Mesenchymal stem cell (in vitro differentiated cells and primary cell): ENCODE measurements around the gene ZNF256.
A peak's percentile ranks its signal among the peaks of the same experiment; 100 is the strongest.

Source experiments
- DNase-seq: peaks from one replicate; pipeline ENCODE4 v3.0.0-alpha.2; 2013
- H2AFZ ChIP-seq: one replicate; pipeline ENCODE4 v1.6.1; 2013; ENCODE audit warnings: low read depth, mild to moderate bottlenecking, control low read depth, inconsistent platforms, low read length, moderate library complexity
- H2AK5ac ChIP-seq: 2 replicates; pipeline ENCODE4 v1.6.1; 2013; ENCODE audit warnings: low read length, moderate library complexity, mild to moderate bottlenecking, inconsistent platforms; ENCODE audit not compliant: severe bottlenecking
- H2BK120ac ChIP-seq: one replicate; pipeline ENCODE4 v1.6.1; 2013; ENCODE audit warnings: low read depth, mild to moderate bottlenecking, inconsistent platforms, low read length, moderate library complexity
- H2BK12ac ChIP-seq, 2 experiments: one replicate each; pipeline ENCODE4 v1.6.1; 2013; ENCODE audit warnings: inconsistent platforms in 2 of 2, low read length in 2 of 2, mild to moderate bottlenecking in 2 of 2, moderate library complexity in 2 of 2, control low read depth in 1 of 2
- H2BK15ac ChIP-seq: one replicate; pipeline ENCODE4 v1.6.1; 2013; ENCODE audit warnings: mild to moderate bottlenecking, low read depth, inconsistent platforms; ENCODE audit not compliant: poor library complexity, severe bottlenecking
- H2BK5ac ChIP-seq: 2 replicates; pipeline ENCODE4 v1.6.1; 2013; ENCODE audit warnings: low read depth, mild to moderate bottlenecking, low read length, control low read depth, inconsistent platforms; ENCODE audit not compliant: poor library complexity, severe bottlenecking
- H3K14ac ChIP-seq, 2 experiments: one replicate each; pipeline ENCODE4 v1.6.1; 2013; ENCODE audit warnings: inconsistent platforms in 2 of 2, low read length in 2 of 2, control low read depth in 1 of 2, mild to moderate bottlenecking in 1 of 2, moderate library complexity in 1 of 2
- H3K18ac ChIP-seq, 2 experiments: one replicate each; pipeline ENCODE4 v1.6.1; 2013; ENCODE audit warnings: inconsistent platforms in 2 of 2, low read length in 2 of 2, control low read depth in 1 of 2, low read depth in 1 of 2, mild to moderate bottlenecking in 1 of 2
- H3K23ac ChIP-seq, 2 experiments: one replicate each; pipeline ENCODE4 v1.6.1; 2013; ENCODE audit warnings: inconsistent platforms in 2 of 2, low read length in 2 of 2, mild to moderate bottlenecking in 2 of 2, moderate library complexity in 2 of 2, control low read depth in 1 of 2
- H3K27ac ChIP-seq: 2 replicates; pipeline ENCODE4 v1.5.1; 2013; ENCODE audit warnings: mild to moderate bottlenecking, moderate library complexity, low read length, control low read depth, inconsistent platforms; ENCODE audit not compliant: poor library complexity, severe bottlenecking
- H3K27me3 ChIP-seq, 2 experiments: 2 replicates each; pipeline versions ENCODE4 v1.6.1 to v1.7.0; 2013; ENCODE audit warnings: low read length in 2 of 2, mild to moderate bottlenecking in 2 of 2, moderate library complexity in 2 of 2, control low read depth in 1 of 2, inconsistent platforms in 1 of 2; ENCODE audit not compliant: control insufficient read depth in 1 of 2, insufficient read depth in 1 of 2
- H3K36me3 ChIP-seq, 2 experiments: 2 replicates each; pipeline versions ENCODE4 v1.6.1 to v1.7.0; 2013; ENCODE audit warnings: low read length in 2 of 2, control low read depth in 1 of 2, inconsistent platforms in 1 of 2, low read depth in 1 of 2, mild to moderate bottlenecking in 1 of 2; ENCODE audit not compliant: insufficient read depth in 2 of 2, control insufficient read depth in 1 of 2
- H3K4ac ChIP-seq, 2 experiments: one replicate each; pipeline ENCODE4 v1.6.1; 2013; ENCODE audit warnings: inconsistent platforms in 2 of 2, low read length in 2 of 2, mild to moderate bottlenecking in 2 of 2, moderate library complexity in 2 of 2, control low read depth in 1 of 2, low read depth in 1 of 2
- H3K4me1 ChIP-seq: 2 replicates; pipeline ENCODE4 v1.6.1; 2013; ENCODE audit warnings: low read depth, low read length, control low read depth; ENCODE audit not compliant: control insufficient read depth, insufficient read depth
- H3K4me2 ChIP-seq: 2 replicates; pipeline ENCODE4 v1.6.1; 2013; ENCODE audit warnings: low read length, mild to moderate bottlenecking, inconsistent platforms; ENCODE audit not compliant: poor library complexity, severe bottlenecking
- H3K4me3 ChIP-seq, 2 experiments: 2 replicates each; pipeline versions ENCODE4 v1.5.1 to v1.7.0; 2013; ENCODE audit warnings: low read length in 2 of 2, mild to moderate bottlenecking in 2 of 2, control low read depth in 1 of 2, low read depth in 1 of 2; ENCODE audit not compliant: insufficient read depth in 1 of 2
- H3K79me1 ChIP-seq: replicated peaks from 2 replicates; pipeline ENCODE4 v1.6.1; 2013; ENCODE audit warnings: mild to moderate bottlenecking, control low read depth, low read length, inconsistent platforms; ENCODE audit not compliant: poor library complexity, severe bottlenecking
- H3K9ac ChIP-seq: 2 replicates; pipeline ENCODE4 v1.7.0; 2013; ENCODE audit warnings: mild to moderate bottlenecking, low read length, moderate library complexity
- H3K9me3 ChIP-seq: 2 replicates; pipeline ENCODE4 v1.7.0; 2013; ENCODE audit warnings: mild to moderate bottlenecking, low read length; ENCODE audit not compliant: control insufficient read depth
- H4K8ac ChIP-seq: one replicate; pipeline ENCODE4 v1.6.1; 2013; ENCODE audit warnings: inconsistent platforms, mild to moderate bottlenecking, low read length, moderate library complexity
- H4K91ac ChIP-seq: one replicate; pipeline ENCODE4 v1.6.1; 2013; ENCODE audit warnings: mild to moderate bottlenecking, low read length, inconsistent platforms
- WGBS: methylation state at CpG from one replicate; pipeline ENCODE4 v1.1.7; 2013; ENCODE audit warnings: mixed read lengths; 5-methylcytosine and 5-hydroxymethylcytosine counted together

The ZNF256 gene

DNA sequence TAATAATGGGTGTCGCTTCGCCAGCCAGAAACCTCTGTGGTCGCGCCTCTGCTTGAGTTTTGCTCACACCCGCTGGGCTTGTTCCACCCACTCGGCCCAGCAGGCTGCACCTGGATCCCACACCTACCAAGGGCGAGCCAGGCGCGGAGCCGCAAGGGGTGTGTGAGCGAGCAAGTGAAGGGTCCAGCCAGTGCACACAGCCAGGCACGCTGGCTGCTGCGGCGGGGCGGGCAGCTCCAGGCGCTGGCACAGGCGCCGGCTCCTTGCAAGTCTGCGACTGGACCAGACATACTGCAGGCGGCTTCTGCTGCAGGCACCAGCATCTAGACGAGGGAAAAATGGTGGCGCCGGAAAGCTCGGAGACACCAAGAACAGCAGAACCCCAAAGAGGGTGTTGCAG lies 1.8 kb upstream of the ZNF256 start:
- no peak overlapping the region for H3K23ac ChIP-seq
- H3K36me3 ChIP-seq, result peaks cover under 1 to 4% of the 10 kb centered on the region in 2 experiments
- no peak overlapping the region for H2BK12ac ChIP-seq
- WGBS, result 95% methylated on average over 24 of the region's 24 CpGs
- H3K4ac ChIP-seq, result no peak overlapping the region
- H3K18ac ChIP-seq, result no peak overlapping the region
- no peak for DNase-seq
- H3K4me1 ChIP-seq, result peaks cover 7% of the 10 kb centered on the region
- H4K91ac ChIP-seq, result no peak overlapping the region
- no peak overlapping the region for H4K8ac ChIP-seq
- no peak overlapping the region for H2BK120ac ChIP-seq
- no peak overlapping the region for H2AK5ac ChIP-seq
- H2AFZ ChIP-seq, result no peak overlapping the region
- H2BK5ac ChIP-seq, result no peak overlapping the region
- no peak overlapping the region for H3K4me2 ChIP-seq
- H2BK15ac ChIP-seq, result no peak overlapping the region
- no peak overlapping the region for H3K14ac ChIP-seq
- H3K4me3 ChIP-seq, result no peak overlapping the region
- peaks cover 14% of the 10 kb centered on the region for H3K79me1 ChIP-seq
- H3K9me3 ChIP-seq, result peaks cover 27% of the 10 kb centered on the region
- no peak overlapping the region for H3K9ac ChIP-seq
- no peak overlapping the region for H3K27ac ChIP-seq
- no peaks in the 10 kb centered on the region for H3K27me3 ChIP-seq

DNA sequence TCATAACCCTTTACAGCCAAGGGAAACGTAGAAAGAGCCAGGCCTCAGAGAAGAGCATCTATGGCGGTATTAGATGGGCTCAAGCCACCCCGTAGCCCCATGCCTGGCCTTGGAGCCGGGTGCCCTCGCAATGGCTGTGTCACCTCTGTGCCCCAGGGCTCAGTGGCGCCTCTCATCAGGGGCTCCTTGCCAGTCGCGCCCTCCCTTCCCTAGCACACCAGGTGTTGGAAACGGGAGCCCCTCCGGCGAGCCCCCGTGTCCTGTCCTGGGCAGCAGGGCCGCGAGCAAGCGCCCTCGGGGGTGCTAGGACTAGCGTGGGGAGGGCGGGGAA lies 453 bp downstream of the ZNF256 start:
- Histone ChIP-seq H2BK15ac (no peak overlapping the region), H4K91ac (peak overlapping the region; percentile 45), H3K9ac (peak overlapping the region; percentile 94), H3K4me1 (peaks cover 7% of the 10 kb centered on the region), H3K4ac (peak overlapping the region; percentile 32 to 75), H3K9me3 (peaks cover 36% of the 10 kb centered on the region), H2BK12ac (no peak overlapping the region), H2BK120ac (peak overlapping the region; percentile 24), H3K18ac (peak overlapping the region; percentile 84 to 90), H3K27me3 (no peaks in the 10 kb centered on the region), H3K4me2 (peak overlapping the region; percentile 87), H3K23ac (no peak overlapping the region), H3K36me3 (peaks cover 23 to 25% of the 10 kb centered on the region in 2 experiments), H2BK5ac (no peak overlapping the region), H3K14ac (peak overlapping the region in 1 of 2 experiments; percentile 26), H3K4me3 (peak overlapping the region; percentile 95 to 96), H3K79me1 (peaks cover 33% of the 10 kb centered on the region), H4K8ac (peak overlapping the region; percentile 85), H2AFZ (peak overlapping the region; percentile 60), H2AK5ac (no peak overlapping the region), H3K27ac (no peak overlapping the region)
- WGBS, result 1% methylated on average over 14 of the region's 18 CpGs
- peak; percentile 7 for DNase-seq

DNA sequence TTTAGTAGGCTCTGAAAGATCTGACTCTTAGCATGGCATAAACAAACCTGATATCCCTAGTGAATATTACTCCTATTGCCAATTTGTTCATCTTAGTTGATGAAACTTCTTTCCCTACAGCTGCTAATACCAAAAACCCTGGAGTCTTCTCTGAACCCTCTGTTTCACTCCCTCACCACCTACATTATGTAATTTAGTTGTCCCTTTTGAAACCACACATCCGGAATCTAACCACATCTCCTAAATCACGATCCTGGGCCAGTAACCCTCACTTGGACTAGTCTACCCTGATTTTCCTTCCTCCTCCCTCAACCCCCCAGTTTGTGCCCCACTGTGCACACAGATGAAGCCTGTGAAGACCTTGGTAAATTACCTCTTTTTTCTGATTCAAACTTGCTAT lies 1.2 kb downstream of the ZNF256 start:
- H3K79me1 ChIP-seq, result peaks cover 34% of the 10 kb centered on the region
- peaks cover 26 to 31% of the 10 kb centered on the region in 2 experiments for H3K36me3 ChIP-seq
- H3K4me3 ChIP-seq, result peak overlapping the region in 1 of 2 experiments; percentile 95
- no peak overlapping the region for H2BK5ac ChIP-seq
- no peak overlapping the region for H3K27ac ChIP-seq
- peaks cover 39% of the 10 kb centered on the region for H3K9me3 ChIP-seq
- H3K27me3 ChIP-seq, result no peaks in the 10 kb centered on the region
- no peak overlapping the region for H4K91ac ChIP-seq
- no peak overlapping the region for H3K18ac ChIP-seq
- 98% methylated on average over 2 of the region's 2 CpGs for WGBS
- H2AFZ ChIP-seq, result no peak overlapping the region
- H3K23ac ChIP-seq, result no peak overlapping the region
- H2BK15ac ChIP-seq, result no peak overlapping the region
- no peak overlapping the region for H3K4ac ChIP-seq
- no peak overlapping the region for H2BK12ac ChIP-seq
- H3K4me2 ChIP-seq, result peak overlapping the region; percentile 87
- no peak overlapping the region for H2AK5ac ChIP-seq
- H3K9ac ChIP-seq, result peak overlapping the region; percentile 94
- H4K8ac ChIP-seq, result no peak overlapping the region
- peaks cover 7% of the 10 kb centered on the region for H3K4me1 ChIP-seq
- no peak overlapping the region for H2BK120ac ChIP-seq
- no peak for DNase-seq
- no peak overlapping the region for H3K14ac ChIP-seq

DNA sequence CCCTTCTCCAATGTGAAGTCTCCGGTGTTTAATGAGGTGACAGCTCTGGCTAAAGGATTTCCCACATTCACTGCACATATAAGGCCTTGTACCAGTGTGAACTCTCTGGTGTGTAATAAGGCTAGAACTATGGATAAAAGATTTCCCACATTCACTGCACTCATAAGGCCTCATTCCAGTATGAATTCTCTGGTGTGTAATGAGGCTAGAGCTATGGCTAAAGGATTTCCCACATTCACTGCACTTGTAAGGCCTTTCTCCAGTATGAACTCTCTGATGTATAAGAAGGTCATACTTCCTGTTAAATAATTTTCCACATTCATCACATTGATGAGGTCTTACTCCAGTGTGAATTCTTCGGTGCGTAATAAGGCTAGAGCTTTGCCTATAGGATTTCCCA lies 5.9 kb downstream of the ZNF256 start:
- peak overlapping the region in 1 of 2 experiments; percentile 49 for H3K4me3 ChIP-seq
- no peak overlapping the region for H2BK5ac ChIP-seq
- H3K14ac ChIP-seq, result no peak overlapping the region
- H3K4me1 ChIP-seq, result peaks cover 2% of the 10 kb centered on the region
- H3K4ac ChIP-seq, result no peak overlapping the region
- no peaks in the 10 kb centered on the region for H3K27me3 ChIP-seq
- no peak overlapping the region for H3K4me2 ChIP-seq
- H2BK120ac ChIP-seq, result no peak overlapping the region
- no peak overlapping the region for H3K18ac ChIP-seq
- no peak overlapping the region for H4K8ac ChIP-seq
- peaks cover 40% of the 10 kb centered on the region for H3K79me1 ChIP-seq
- no peak overlapping the region for H3K23ac ChIP-seq
- H2BK12ac ChIP-seq, result no peak overlapping the region
- H2AFZ ChIP-seq, result no peak overlapping the region
- WGBS, result 100% methylated on average over 2 of the region's 3 CpGs
- DNase-seq, result no peak
- H4K91ac ChIP-seq, result no peak overlapping the region
- no peak overlapping the region for H3K27ac ChIP-seq
- no peak overlapping the region for H2AK5ac ChIP-seq
- no peak overlapping the region for H3K9ac ChIP-seq
- peaks cover 48% of the 10 kb centered on the region for H3K9me3 ChIP-seq
- peaks cover 42 to 56% of the 10 kb centered on the region in 2 experiments for H3K36me3 ChIP-seq
- H2BK15ac ChIP-seq, result no peak overlapping the region
